Measurements from ENCODE around the gene PON1.

Gene PON1

DNA sequence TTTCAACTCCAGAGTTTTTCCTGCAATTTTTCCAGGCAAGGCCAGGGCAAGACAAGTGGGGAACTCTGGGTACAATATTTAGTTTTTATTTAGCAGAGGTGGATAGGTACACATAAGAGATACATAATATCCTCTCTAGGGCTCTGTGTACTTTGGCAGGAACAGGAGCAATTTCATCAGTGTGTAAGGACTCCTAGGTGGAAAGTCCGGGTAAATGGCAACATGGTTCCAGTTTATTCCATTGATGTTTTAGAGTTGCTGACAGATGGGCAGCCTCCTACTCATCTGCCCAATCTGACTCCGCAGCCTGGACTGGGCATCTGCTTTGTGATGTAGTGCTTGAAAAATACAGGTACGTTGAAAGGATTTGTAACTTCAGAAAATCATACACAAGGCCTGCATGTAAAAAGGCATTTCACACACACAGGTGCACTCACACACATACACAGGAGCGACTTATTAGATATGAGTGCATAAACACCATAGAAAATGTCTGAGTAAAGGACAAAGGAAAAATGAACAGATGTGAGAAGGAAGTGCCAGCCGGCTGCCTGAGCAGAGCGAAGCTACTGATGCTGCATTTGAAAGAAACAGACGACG lies 5.7 kb downstream of the PON1 start:
- no peak for DNase-seq

DNA sequence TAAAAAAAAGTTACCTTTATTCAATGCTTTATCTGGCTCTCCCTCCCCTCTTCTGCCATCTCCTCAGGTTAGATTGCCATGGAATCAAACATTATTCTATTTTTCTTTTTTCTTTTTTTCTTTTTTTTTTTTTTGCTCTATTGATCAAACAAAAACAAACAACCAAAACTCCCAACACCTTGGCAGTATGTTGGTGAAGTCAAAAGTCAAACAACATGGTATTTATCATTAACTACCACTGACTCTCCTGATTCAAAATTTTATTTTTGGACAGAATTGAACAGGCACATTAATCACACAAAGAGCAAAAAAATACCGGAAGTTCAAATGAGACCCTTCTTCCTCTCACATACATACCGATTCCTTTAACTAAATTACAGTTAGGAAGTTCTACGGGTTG lies 6.4 kb downstream of the PON1 start:
- DNase-seq: no peak
- intact Hi-C loops (cut with DNase I): no loop called here

More for the DNA sequence above, 5.7 kb downstream of the PON1 start:
- intact Hi-C loops (cut with DNase I): no loop called here

DNA sequence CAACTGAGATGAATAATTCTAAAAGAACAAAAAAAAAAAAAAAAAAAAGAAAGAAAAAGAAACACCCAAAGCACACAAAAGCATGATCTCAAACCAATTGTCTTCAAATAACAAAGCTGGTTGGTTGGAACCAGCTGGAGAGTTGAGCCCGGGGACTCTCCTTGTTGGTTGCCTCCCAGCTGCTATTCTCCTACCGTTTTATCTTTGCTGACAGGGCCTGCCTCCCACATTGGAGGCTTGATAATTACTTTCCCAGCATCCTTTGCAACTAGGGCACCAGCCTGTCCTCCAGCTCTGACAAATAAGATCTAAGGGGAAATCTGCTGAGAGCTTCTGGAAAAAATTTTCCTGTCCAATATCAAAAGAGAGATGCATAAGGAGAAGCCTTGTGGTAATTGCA lies 6.8 kb downstream of the PON1 start:
- DNase-seq: no peak
- intact Hi-C loops (cut with DNase I): no loop called here

DNA sequence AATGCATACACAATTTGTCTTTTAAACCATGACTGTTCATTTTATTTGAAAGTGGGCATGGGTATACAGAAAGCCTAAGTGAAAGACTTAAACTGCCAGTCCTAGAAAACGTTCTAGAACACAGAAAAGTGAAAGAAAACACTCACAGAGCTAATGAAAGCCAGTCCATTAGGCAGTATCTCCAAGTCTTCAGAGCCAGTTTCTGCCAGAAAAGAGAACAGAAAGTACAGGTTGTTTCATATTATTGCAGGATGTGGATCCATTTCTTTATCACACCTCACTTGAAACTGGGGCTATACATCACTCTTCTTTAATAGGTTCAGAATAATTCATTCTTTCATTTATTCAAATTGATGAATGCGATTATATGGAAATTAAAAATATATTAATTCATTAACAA lies 7.7 kb downstream of the PON1 start:
- DNase-seq: no peak
- intact Hi-C loops (cut with DNase I): no loop called here

DNA sequence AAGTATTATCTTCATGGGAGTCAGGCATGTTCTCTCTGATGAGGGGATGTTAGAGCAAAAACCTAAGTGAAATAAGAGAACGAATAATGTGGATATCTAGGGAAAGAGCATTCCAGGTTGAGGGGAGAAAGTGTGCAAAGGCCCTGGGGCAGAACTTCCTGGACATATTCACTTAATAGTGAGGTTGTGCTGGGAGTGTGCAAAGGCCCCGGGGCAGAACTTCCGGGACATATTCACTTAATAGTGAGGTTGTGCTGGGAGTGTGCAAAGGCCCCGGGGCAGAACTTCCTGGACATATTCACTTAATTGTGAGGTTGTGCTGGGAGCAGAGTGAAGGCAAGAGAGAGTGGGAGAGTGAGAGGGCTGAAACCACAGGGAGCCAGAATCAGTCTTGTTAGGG lies 11.8 kb downstream of the PON1 start:
- intact Hi-C loops (cut with DNase I): no loop called here
- no peak for DNase-seq

DNA sequence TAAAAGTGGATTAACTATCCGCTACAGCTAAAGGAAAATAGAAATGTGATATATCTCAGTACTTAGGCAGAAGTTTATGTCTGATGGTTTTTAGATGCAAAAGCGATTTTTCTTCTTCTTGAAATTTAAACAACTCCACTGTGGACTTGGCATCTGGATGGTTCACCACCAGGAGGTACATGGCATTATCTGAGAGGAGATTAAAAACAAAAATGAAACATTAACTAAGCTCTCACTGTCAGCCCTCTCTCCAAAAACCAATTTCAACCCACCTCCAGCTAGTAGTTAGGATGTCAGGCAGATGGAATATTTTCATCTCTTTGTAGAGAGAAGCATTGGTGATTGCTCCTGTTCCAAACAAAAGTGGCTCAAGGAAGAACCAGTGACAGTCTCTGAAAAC lies 12.9 kb downstream of the PON1 start:
- intact Hi-C loops (cut with DNase I): no loop called here
- no peak for DNase-seq

DNA sequence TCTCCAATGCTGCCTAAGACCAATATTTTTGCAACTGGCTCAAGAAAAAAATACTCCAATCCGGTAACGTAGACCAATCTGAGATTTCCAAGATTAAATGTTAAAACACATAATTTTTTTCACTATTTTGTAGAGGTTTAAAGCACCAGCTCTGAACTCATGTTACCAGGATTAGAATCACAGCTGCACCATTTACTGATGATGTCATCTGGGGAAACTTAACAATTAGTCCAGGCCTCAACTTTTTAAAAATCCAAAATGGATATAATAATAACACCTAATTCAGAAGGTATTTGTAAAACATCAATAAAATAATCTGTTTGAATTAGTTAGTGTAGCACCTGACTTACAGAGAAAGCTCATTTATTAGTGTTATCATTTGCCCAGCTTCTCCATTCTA lies 14.4 kb downstream of the PON1 start:
- no peak for DNase-seq
- intact Hi-C loops (cut with DNase I): no loop called here

DNA sequence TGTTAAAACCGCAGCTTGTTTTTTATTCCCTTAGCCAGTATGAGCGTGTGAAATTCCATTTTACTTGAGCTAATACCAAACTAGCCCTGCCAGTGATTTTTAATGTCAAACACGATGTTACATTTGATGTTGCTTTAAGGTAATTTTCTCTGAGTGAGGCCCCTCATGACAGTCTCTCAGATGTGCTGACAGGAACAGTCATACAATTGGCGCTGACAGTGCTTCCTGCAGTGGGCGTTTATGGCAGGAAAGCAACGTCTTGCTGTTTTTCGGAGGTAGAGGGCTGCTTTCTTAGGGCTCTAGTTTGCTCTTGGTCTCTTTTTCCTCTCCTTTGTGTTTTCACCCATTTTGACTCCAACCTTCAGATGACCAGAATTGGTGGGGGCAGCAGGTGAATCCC lies 19.3 kb downstream of the PON1 start:
- intact Hi-C loops (cut with DNase I): no loop called here
- no peak for DNase-seq

DNA sequence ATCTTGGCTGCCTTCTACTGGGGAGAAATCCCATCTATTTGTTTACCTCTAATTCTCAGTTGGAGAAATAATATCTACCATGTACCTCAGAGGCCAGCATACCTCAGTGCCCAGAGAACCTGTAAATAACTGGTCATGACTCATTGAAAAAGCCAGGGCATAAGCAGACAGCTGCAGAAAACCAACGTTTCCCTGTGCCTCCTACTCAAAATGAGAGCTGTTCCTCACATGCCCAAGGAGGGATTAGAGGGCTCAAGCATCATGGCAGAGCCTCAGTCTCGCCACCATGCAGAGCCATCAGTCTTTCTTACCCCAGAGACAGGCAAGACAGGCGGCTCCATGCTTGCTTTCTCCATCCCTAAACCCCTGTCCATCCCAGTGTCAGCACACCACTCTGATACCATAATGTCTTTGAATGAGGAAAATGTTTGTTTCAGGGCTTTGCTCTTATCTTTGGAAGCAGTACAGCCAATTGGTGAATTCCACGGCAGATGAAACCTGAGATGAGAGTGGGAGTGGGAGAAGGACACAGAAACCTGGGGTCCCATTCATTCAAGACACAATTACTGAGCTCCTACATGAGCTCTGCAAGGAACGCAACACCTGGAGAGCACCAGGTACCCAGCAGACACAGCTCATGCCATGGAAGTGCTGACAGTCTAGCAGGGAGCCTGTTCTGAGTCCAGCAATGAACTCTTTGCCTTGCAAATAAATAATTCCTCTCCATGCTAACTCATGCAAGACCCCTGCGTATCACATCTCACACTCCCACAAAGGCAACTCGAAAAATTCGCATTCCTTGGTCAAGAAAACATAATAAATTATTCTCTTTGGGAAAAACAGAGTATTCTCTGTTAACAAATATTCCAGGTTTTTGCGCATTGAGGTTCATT lies 21.1 kb downstream of the PON1 start:
- intact Hi-C loops (cut with DNase I): no loop called here
- DNase-seq: no peak

DNA sequence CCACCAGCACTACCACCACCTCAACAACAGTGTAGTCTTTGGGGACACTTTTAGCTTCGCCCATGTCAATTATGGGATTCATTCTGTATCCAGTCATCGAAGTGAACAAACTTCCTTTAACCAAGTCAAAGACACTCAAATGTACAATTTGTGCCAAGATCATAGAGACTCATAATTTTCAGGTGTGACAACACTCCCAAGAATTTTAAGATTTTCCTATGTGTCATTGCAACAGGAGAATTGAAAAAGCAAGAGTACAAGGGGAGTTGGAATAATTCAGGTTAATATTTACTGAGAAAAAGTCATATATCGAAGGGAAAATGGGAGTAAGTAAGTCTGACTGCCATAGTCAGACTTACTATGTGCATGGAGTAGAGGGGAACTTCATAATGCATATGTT lies 26.2 kb downstream of the PON1 start:
- intact Hi-C loops (cut with DNase I): no loop called here

DNA sequence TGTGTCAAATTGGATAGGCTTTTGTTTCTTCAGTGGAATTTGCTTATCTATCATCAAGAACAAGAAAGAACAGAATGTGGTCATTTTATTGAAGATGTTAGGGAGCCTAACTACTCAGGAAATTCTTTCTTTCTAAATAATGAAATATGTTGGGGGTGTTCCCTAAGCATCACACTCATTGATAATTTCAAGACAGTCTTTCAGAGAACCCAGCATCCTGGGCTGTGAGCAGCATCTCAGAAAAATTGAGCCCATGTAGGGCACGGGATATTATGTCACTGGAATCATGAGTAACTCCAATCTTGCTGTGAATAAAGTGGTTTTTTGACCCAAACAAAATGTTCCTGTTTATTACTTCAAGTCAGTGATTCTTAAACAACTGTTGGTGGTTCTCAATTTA lies 27.3 kb downstream of the PON1 start:
- no peak for DNase-seq
- intact Hi-C loops (cut with DNase I): no loop called here

More for the DNA sequence above, 26.2 kb downstream of the PON1 start:
- no peak for DNase-seq

DNA sequence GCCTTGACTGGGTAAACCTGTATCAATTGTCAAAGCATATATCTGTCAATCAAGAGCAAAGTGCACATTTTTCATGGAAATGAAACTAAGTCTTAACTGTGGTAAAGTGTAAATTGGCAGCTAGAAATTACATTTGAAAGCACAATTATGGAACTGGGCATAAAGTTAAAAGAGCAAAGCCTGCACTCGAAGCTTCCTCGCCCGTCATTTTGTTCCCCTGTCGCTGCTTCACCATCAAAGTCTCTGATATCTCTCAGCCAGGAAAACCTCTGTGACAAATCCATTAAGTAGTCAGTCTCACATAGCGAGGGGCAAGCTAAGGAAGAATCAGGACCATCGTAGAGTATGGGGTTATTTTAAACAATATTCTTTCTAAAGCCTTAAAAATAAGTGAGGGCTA lies 27.9 kb downstream of the PON1 start:
- intact Hi-C loops (cut with DNase I): no loop called here
- DNase-seq: no peak

DNA sequence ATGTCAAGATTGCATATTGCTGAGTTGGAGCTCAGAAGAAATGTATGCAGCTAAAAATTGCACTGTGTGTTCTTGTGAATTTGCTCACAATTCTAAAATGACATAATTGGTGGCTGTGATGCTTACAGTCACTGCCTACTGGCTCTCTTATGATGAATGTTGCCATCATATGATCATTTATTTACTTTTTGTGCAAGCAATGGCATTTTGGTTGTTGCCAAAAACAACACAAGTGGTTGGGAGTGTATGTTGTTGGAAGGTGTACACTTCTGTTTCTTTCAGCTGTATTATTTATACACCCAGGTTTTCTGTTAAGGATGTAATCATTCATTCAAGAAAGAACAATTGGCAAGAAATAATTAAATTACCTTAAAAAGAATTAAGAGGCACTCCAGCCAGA lies 28.9 kb downstream of the PON1 start:
- intact Hi-C loops (cut with DNase I): no loop called here

DNA sequence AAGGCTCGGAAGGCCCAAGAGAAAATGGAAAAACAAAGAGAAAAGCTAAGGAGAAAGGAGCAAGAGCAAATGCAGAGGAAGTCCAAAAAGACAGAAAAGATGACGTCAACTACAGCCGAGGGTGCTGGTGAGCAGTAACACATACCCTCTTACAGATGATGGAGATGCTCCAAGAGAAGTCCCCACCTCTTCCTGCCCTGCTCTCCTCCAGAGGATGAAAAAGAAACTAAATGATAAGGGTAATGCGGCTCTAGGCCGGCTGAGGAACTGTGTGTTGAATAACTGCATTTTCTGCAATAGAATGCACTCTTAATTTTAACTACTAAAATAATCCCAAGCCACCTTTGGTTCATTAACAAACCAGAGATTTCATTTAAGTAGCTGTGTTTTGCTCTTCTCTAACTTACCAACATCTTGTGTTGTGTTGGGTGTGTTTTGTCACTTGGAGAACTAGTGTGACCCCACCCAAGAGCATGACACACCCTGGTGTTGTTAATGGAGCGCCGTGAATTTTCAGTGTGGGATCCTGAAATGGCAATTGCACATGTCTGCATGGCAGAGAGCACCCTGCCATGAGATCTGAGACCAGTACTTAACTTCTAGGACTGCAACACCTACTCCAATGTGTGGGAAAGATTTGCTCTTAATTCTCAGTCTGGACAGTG lies 34.0 kb downstream of the PON1 start:
- no peak for DNase-seq
- intact Hi-C loops (cut with DNase I): no loop called here

More for the DNA sequence above, 28.9 kb downstream of the PON1 start:
- no peak for DNase-seq

DNA sequence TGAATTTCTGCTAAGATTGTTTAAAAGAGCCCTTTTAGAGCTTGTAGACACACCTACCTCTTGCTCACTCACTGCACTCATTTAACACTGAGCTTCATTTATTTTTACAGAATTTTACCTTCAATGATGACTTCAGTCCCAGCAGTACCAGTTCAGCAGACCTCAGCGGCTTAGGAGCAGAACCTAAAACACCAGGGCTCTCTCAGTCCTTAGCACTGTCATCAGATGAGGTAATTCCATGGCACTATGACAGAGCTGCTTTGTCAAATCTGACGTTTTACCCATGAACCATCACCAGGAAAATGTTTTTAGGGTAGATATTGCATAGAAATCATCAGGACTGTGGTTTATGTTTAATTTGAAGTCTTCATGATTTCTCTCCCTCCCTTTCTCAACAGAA lies 38.2 kb downstream of the PON1 start:
- intact Hi-C loops (cut with DNase I): no loop called here
- no peak for DNase-seq

DNA sequence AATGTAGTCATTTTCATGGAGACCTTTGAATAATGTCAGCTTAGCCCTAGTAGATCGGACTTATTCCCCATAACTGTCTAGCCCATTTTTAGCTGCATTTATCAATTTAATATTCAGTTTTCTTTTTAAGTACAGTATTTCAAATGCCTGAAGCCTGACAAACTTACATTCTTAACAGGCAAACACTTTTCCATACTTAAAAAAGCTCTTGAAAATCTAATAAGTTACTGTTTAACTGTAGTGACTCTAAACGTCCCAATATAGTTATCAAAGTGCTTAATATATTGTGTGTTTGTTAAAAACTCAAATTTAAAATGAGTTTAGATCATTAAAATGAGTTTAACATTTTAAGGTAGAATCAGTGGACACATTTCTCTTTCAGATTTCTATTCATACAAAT lies 44.9 kb downstream of the PON1 start:
- no peak for DNase-seq
- intact Hi-C loops (cut with DNase I): no loop called here

DNA sequence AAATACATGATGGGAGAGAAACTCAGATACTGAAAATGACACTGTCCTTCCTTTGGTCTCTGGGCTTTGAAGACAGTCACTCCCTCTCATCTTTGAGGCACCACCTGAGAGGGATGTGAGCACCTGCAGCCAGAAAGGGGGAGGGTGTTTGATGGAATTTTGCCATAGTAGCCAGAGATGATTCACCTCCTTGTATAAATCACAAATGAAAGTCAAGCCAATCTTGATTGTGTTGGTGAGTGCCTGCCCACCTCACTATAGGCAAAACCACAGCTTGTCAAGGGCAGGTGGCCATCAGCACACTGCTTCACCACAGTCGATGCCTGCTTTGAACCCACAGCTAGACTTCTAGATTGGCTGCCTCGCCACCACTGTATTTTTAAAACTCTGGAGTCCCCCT lies 48.2 kb downstream of the PON1 start:
- intact Hi-C loops (cut with DNase I): no loop called here
- DNase-seq: no peak

DNA sequence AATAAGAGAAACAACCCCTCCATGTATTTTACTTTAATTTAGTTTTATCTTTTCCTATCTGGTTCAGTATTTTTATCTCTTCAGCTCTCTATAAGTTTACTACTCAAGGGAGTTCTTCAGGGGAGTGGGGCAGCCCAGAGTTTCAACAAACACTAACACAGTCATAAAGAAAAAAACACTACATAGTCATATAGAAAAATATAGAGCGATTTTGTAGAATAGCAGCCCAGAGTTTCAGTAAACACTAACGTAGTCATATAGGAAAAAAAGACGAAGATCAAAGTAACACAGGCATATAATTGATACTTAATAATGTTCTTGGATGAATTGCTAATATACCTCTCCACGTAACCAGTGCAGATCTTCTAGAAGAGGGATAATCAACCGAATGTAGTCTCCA lies 54.7 kb downstream of the PON1 start:
- DNase-seq: no peak
- intact Hi-C loops (cut with DNase I): no loop called here

DNA sequence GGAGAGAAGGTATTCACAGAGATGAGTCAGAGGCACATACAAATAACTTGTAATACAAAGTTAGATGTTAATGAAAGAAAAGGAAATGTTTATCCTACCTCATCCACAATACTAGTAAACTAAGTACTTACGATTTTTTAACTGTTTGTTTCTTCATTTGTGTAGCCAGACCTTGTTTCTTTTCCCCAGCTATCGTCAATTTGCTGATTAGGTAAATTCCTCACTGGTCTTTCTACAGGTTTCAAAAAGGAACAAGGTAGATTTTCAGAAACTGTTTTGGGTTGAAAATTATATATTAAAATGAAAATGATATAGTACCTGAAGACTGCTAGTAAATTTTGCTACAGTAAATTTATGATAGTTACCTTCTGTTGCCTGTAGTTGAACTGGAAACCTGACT lies 56.6 kb downstream of the PON1 start:
- no peak for DNase-seq
- intact Hi-C loops (cut with DNase I): no loop called here

DNA sequence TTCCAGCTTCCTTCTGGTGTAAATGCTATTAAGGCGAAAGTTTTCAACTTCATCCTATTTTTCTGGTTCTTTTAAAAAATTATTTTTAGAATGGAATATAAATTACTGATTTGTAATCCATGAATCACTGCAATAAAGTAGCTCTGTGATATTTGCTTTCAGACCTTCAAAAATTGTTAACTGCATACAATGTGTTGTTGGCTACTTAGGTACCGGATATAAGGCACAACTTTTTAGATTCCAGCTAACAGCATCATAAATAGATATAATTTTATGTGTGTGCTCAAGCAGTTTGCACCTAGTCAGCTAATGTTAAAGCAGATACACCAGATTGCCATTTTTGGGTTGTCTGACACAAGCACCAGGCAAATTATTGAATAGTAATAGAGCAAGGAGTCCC lies 58.7 kb downstream of the PON1 start:
- intact Hi-C loops (cut with DNase I): no loop called here

DNA sequence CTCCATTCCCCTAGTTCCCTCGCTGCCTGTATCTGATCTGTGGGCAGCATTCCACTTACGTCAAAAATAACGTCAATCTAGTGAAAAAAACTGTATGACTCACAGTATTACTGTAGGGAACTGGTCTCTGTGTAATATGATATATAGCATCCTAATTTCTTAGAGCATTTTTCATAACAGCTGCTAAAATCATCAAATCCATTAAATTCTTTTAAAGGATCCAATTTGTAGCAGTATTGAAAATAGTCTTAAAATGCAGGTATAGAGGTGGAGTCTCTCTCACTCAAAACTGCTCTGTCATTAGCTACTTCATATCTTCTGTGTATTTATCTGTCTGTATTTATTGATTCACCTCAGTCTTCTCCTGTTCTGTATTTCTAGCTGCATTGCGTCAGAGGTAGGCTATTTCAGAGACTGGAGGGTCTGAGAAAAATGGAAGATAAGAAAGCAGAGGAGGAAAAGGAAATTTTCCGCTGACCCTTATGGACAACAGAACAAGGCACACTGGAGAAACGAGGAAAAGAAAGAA lies 59.9 kb downstream of the PON1 start:
- intact Hi-C loops (cut with DNase I): no loop called here
- no peak for DNase-seq

More for the DNA sequence above, 58.7 kb downstream of the PON1 start:
- DNase-seq: no peak
